Pancreas (tissue), 10 donors: ENCODE measurements around the gene POLR2I. TPM values are rescaled to one million over a fixed set of nuclear protein-coding genes. Genes with fewer than 3 reads are reported as not detected.

Source experiments
- ATAC-seq, 4 donors: fragments of 200-7000 bp; cut with Tn5 transposase; one replicate each; pipeline versions ENCODE4 v1.8.0 to v1.9.1; 2020; ENCODE audit warnings: mild to moderate bottlenecking in 4 of 4, moderate library complexity in 4 of 4
- DNase-seq, 6 donors: peaks; one replicate each; pipeline ENCODE4 v3.0.0-alpha.2; 2020
- FAIRE-seq: peaks from 2 replicates; lab custom pipeline; 2012; peaks lifted over from hg19 to GRCh38; lab: Jason Lieb, UNC
- H3K27ac ChIP-seq, 4 donors: fragments of 200-600 bp; sonication (generic); 1 replicate in 3 of 4; 2 replicates in 1 of 4; pipeline versions ENCODE4 v1.5.0 to v1.8.0; 2020
- H3K27me3 ChIP-seq, 4 donors: fragments of 200-600 bp; one replicate each; pipeline ENCODE4 v1.8.0; 2021
- H3K36me3 ChIP-seq, 3 donors: fragments of 200-600 bp; sonication (generic) in 1 of 3; one replicate each; pipeline versions ENCODE4 v1.5.0 to v1.8.0; 2020 to 2021
- H3K4me1 ChIP-seq, 3 donors: fragments of 200-600 bp; one replicate each; pipeline ENCODE4 v1.8.0; 2021
- H3K4me3 ChIP-seq, 4 donors: fragments of 200-600 bp; sonication (generic) in 2 of 4; one replicate each; pipeline versions ENCODE4 v1.5.0 to v1.8.0; 2020 to 2021
- H3K9me3 ChIP-seq, 4 donors: fragments of 200-600 bp; one replicate each; pipeline ENCODE4 v1.8.0; 2021
- CTCF ChIP-seq, 4 donors: fragments of 200-600 bp; sonication (generic) in 3 of 4; IDR thresholded peaks; one replicate each; pipeline versions ENCODE4 v1.5.0 to v1.8.0; 2021; ENCODE audit warnings: antibody characterized with exemption in 4 of 4
- WGBS, 2 donors: extraction: QIAGEN DNeasy Blood & Tissue Kit; methylation state at CpG; one replicate each; pipeline ENCODE4 v1.1.7; 2013; 5-methylcytosine and 5-hydroxymethylcytosine counted together
- intact Hi-C, 3 donors: fragments of 100-400 bp; cut with DNase I; formaldehyde crosslinking; loops; one replicate each; pipeline versions ENCODE4 v1.11.1 to v1.14.2; 2022
- polyA plus RNA-seq, 2 donors: library from polyadenylated mRNA; stranded (reverse); fragments of 200-250 nt; gene quantifications; one replicate each; pipeline ENCODE4 v1.2.3, GENCODE V29; 2013
- total RNA-seq, 6 donors: library from RNA; stranded (reverse); fragmentation: NEBNext Ultra II Directional in 4 of 6; extraction: Animal tissue kit (Norgen Biotek cat#: 25700) in 4 of 6; gene quantifications; one replicate each; pipeline versions ENCODE4 v1.2.1 to v1.2.4, GENCODE V29; 2021 to 2023
- donor health status: healthy with polysubstance abuse.
- donor health status: DM: no; HTN: no; CAD: no; lungs with moderate emphysema.
- donor health status: DM: no; HTN: no; CAD: no.
- donor health status: control.
- donor health status: control.
- donor health status: Bipolar disorder and iron deficiency.
- donor health status: DM: yes; HTN: yes; CAD: no.
- donor health status: DM: no; HTN: no; CAD: no.
- donor health status: DM: no; HTN: no; CAD: no.
- donor health status: DM: yes; HTN: yes; CAD: no.

Gene POLR2I
- total and polyA plus RNA-seq, 8 donors: 29.8 to 58.0 (median 37.1) TPM

GRCh38 chr19:36092566-36092965 is 22.1 kb downstream of the POLR2I start:
- no peak overlapping the region for H3K27ac ChIP-seq
- intact Hi-C loops: no loop called here
- ATAC-seq (no peak), DNase-seq (no peak), FAIRE-seq (no peak)
- no peaks in the 10 kb centered on the region for H3K36me3 ChIP-seq
- H3K9me3 ChIP-seq: no peaks in the 10 kb centered on the region
- no peak for TF ChIP-seq CTCF (IDR thresholded peaks at IDR 0.05)
- no peak overlapping the region for H3K4me3 ChIP-seq
- H3K27me3 ChIP-seq: no peaks in the 10 kb centered on the region
- WGBS, 2 donors: 97 to 100% methylated on average over 7 of the region's 7 CpGs
- no peaks in the 10 kb centered on the region for H3K4me1 ChIP-seq

GRCh38 chr19:36090910-36091695 is 23.6 kb downstream of the POLR2I start:
- no peak overlapping the region for H3K27ac ChIP-seq
- TF ChIP-seq CTCF (IDR thresholded peaks at IDR 0.05): no peak
- H3K27me3 ChIP-seq: no peaks in the 10 kb centered on the region
- H3K36me3 ChIP-seq: no peaks in the 10 kb centered on the region
- H3K4me3 ChIP-seq: no peak overlapping the region
- H3K9me3 ChIP-seq: no peaks in the 10 kb centered on the region
- intact Hi-C loops: no loop called here
- FAIRE-seq (no peak), ATAC-seq (no peak), DNase-seq (no peak)
- no peaks in the 10 kb centered on the region for H3K4me1 ChIP-seq
- 82 to 92% methylated on average over 13 of the region's 13 CpGs for WGBS, 2 donors

- H3K27ac ChIP-seq: no peak overlapping the region
- WGBS, 2 donors: 94% methylated on average over 5 of the region's 5 CpGs
- no peaks in the 10 kb centered on the region for H3K36me3 ChIP-seq
- intact Hi-C loops: no loop called here
- DNase-seq (no peak), ATAC-seq (no peak), FAIRE-seq (no peak)
- no peaks in the 10 kb centered on the region for H3K4me1 ChIP-seq
- H3K4me3 ChIP-seq: no peak overlapping the region
- no peaks in the 10 kb centered on the region for H3K9me3 ChIP-seq
- no peaks in the 10 kb centered on the region for H3K27me3 ChIP-seq
- no peak for TF ChIP-seq CTCF (IDR thresholded peaks at IDR 0.05)
Observed at GRCh38 chr19:36089847-36090246, 24.8 kb downstream of the POLR2I start.

- Histone ChIP-seq H3K4me3 (no peak overlapping the region), H3K9me3 (no peaks in the 10 kb centered on the region), H3K27ac (no peak overlapping the region), H3K36me3 (no peaks in the 10 kb centered on the region), H3K4me1 (no peaks in the 10 kb centered on the region), H3K27me3 (no peaks in the 10 kb centered on the region)
- 94 to 96% methylated on average over 9 of the region's 9 CpGs for whole genome bisulfite sequencing, 2 donors
- no peak for DNase-seq
- intact Hi-C loops: no loop called here
- TF ChIP-seq CTCF (IDR thresholded peaks at IDR 0.05): no peak
- FAIRE-seq: no peak
- ATAC-seq: no peak
Observed at GRCh38 chr19:36086326-36086725, 28.3 kb downstream of the POLR2I start.
